ENCODE measurements around the gene OR1C1.
"Not testable (repeated sequence)": the region's sequence is repeated elsewhere in the genome, so short reads cannot be mapped to it uniquely, and the experiment has no call there.

The OR1C1 gene, protein sequence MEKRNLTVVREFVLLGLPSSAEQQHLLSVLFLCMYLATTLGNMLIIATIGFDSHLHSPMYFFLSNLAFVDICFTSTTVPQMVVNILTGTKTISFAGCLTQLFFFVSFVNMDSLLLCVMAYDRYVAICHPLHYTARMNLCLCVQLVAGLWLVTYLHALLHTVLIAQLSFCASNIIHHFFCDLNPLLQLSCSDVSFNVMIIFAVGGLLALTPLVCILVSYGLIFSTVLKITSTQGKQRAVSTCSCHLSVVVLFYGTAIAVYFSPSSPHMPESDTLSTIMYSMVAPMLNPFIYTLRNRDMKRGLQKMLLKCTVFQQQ

DNA sequence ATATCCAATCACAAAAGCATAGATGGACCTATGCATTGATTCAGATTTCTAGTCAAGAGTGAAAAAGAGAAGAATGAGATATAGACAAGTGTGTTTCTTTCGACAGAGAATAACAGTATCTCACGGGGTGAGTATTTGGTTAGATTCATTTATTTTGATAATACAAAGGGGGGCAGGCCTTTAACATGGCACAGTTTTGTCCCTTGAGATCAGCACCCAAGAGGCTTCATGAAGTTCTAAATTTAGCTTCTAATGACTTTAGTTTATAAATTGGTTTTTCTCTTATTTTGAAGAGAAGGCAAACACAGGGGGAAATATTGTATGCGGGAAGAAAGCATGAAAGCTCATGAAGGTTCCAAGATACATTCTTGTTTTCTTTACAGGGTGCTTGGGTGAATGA, at the start of gene OR1C1:
OR1C1 (minus strand) TSS at position 101 of the 400 bp plus-strand sequence. CDS start 2,150 bp downstream, outside the sequence.
- DNase-seq (ENCODE audit: low spot score) = no peak

GRCh38 chr1:247797518-247797917, 37.2 kb upstream of the OR1C1 start:
- DNase-seq (ENCODE audit: low spot score) = no peak

DNA sequence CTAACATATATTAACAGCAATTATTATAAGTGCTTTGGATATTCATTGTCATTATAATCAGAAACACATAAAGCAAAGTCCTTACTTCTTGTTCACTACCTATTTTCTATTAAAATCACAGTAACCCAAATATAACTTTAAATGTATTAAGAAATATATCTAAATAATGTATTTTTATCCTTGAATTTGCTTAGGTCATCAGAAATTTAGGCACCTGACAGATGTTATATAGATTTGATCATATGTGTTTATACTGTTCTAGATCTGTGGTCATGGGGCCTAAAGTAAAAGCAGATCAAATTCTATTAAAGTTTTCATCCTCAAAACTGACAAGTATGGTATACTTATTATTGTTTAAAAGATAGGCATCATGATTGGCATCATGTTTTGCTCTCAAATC, 9.2 kb upstream of the OR1C1 start:
- no peak for DNase-seq (ENCODE audit: low spot score)

DNA sequence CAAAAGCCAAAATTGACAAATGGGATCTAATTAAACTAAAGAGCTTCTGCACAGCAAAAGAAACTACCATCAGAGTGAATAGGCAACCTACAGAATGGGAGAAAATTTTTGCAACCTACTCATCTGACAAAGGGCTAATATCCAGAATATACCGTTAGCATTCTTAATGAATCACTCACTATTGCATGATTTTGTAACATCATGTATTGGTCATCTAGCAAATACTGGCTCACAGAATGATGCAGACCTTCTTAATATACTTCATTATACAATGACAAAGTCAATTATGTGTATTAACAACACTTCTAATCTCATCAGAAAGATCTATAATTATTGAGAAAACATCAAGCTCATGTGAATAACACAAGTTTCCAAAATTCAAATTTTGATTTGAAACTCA, 6.0 kb downstream of the OR1C1 start:
- DNase-seq (ENCODE audit: low spot score) = not testable (repeated sequence)

GRCh38 chr1:247749870-247750269, 10.5 kb downstream of the OR1C1 start:
- DNase-seq (ENCODE audit: low spot score) = no peak

GRCh38 chr1:247748041-247748440, 12.3 kb downstream of the OR1C1 start, which contains the start of gene OR14A2:
OR14A2 (minus strand) TSS chr1:247748141.
- DNase-seq (ENCODE audit: low spot score) = no peak

GRCh38 chr1:247747616-247748015, 12.7 kb downstream of the OR1C1 start:
- DNase-seq (ENCODE audit: low spot score) = no peak

DNA sequence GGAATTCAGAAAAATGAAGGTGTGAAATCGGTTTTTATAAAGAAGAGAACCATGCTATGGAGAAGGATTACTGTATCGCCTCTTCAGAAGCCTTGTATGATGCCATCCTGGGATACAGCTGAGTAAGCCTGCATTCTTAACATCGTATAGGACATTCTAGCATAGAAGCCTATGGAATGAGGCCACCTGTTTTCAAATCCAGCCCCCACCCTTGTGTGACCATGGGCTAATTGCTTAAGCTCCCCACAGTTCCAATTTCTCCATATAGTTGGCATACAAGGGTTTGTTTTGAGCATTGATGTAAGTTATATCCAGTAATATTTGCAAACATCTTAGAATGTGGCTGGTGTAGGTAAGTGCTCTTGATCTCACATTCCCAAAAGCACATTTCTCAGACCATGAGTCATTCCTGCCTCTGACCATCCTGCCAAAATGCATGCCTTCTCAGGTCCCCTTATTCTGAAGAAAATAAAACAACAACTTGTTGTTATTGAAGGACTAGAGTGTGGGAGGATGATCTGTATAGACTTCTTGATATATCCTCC, 13.9 kb downstream of the OR1C1 start:
- no peak for DNase-seq (ENCODE audit: low spot score)

- DNase-seq (ENCODE audit: low spot score) = not testable (repeated sequence)
Measured at GRCh38 chr1:247742215-247742760, 18.1 kb downstream of the OR1C1 start.

DNA sequence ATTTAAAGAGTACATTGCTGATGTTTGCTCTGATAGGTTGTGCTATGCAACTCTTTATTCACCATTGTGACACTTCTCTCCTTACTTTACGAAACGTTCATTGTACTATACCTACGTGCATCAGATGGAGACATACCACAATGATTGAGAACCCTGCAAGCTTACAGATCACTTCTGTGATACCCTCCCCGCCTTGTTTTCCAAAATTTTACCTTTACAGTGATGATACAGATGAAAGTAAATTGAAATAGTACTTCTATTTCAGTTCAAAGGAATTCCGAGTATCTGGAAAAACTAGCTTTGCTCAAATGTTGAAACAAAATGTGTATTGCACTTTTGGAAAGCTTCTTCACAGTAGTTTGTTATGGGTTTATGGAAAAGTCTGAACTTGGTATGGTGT, 18.6 kb downstream of the OR1C1 start:
- DNase-seq (ENCODE audit: low spot score) = no peak

DNA sequence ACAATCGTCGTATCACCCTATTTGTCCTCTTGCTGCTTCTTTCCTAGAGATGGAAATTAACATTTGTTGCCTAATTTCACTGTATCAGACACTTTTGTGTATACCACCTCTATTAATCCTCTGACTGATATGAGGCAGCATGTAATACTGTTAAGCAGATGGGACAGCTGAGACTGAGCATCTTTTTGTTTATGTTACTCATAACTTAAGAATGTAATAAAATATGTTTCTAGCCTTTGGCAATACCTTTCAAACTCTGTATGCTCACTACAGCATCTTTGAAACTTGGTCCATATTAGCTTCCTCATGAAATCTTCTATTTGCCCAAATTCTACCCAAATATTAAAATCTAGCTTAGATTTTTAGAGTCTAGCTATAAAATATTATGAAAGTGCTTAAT, 19.6 kb downstream of the OR1C1 start:
- DNase-seq (ENCODE audit: low spot score) = no peak

DNA sequence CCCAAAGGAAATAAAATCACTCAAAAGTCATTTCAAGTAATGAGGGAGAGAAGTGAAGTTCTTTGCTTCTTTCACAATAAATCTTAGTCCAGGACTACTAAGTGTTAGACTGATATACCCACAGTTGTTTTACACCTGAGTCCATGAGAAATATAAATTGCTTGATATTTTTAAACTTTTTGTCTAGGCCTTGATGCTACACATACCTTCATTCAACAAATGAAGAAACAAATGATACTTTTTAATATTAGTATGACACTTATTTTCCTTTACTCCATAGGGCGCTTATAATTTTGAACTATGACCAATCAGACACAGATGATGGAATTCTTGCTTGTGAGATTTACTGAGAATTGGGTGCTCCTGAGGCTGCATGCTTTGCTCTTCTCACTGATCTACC, 22.0 kb downstream of the OR1C1 start, which contains the start of gene OR14K1:
OR14K1 (plus strand) TSS at position 301 of the 400 bp plus-strand sequence; CDS start at position 301, 0 bp downstream.
- no peak for DNase-seq (ENCODE audit: low spot score)

DNA sequence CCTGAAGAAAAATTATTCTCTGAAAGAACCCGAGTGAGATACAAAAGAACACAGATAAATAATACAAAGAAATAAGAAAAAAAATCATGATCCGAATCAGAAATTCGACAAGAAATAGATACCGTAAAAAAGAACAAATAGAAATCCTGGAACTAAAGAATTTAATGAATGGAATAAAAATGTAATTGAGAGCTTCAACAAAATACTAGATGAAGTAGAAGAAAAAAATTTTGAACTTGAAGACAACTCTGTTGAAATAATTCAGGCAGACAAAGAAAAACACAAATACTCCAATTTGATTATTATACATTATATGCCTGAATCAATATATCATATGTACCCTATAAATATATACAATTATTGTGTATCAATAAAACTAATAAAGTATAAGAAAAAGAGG, 39.1 kb downstream of the OR1C1 start:
- DNase-seq (ENCODE audit: low spot score) = no peak

- DNase-seq (ENCODE audit: low spot score) = no peak
Measured at GRCh38 chr1:247716546-247716945, 43.8 kb downstream of the OR1C1 start, which contains the start of gene OR6F1. OR6F1 (minus strand) TSS chr1:247716646; CDS start chr1:247712755, 3,891 bp downstream.

GRCh38 chr1:247713753-247714152, 46.6 kb downstream of the OR1C1 start:
- no peak for DNase-seq (ENCODE audit: low spot score)

DNA sequence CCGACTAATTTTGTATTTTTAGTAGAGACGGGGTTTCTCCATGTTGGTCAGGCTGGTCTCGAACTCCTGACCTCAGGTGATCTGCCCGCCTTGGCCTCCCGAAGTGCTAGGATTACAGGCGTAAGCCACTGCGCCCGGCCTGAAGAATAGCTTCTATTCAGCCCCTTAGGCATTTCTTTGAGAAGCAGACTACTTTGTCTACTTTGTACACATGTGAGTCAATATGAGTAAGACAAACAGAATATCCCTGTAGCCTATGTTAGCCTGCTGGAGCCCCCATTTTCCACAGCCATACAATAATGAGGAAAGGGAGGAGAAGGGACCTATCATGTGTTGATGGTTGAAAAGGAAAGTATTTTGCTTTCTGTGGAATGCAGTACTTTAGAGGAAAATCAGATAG, 49.7 kb downstream of the OR1C1 start:
- not testable (repeated sequence) for DNase-seq (ENCODE audit: low spot score)

Data from GM03348 (cell line).